Progenitor cell of endocrine pancreas (in vitro differentiated cells): Measurements from ENCODE around the gene FEM1B. TPM values are rescaled to one million over a fixed set of nuclear protein-coding genes. Genes with fewer than 3 reads are reported as not detected.

Experiments used
- DNase-seq: peaks from one replicate; pipeline ENCODE4 v3.0.0; 2021; ENCODE audit warnings: low spot score; ENCODE audit not compliant: unreplicated experiment
- H3K27ac Mint-ChIP-seq: 2 replicates; pipeline ENCODE4 v1.8.0; 2021; ENCODE audit warnings: mild to moderate bottlenecking, moderate library complexity, mixed read lengths
- H3K27me3 Mint-ChIP-seq: 2 replicates; pipeline ENCODE4 v1.8.0; 2021; ENCODE audit warnings: mixed read lengths
- H3K36me3 Mint-ChIP-seq: 2 replicates; pipeline ENCODE4 v1.8.0; 2022; ENCODE audit warnings: mixed read lengths; ENCODE audit not compliant: insufficient read depth
- H3K4me1 Mint-ChIP-seq: 2 replicates; pipeline ENCODE4 v1.8.0; 2021; ENCODE audit warnings: low read depth, mixed read lengths
- H3K4me3 Mint-ChIP-seq: 2 replicates; pipeline ENCODE4 v1.8.0; 2021; ENCODE audit warnings: low read depth, mild to moderate bottlenecking, moderate library complexity, mixed read lengths
- H3K9me3 Mint-ChIP-seq: 2 replicates; pipeline ENCODE4 v1.8.0; 2021; ENCODE audit warnings: low read depth, mixed read lengths
- total RNA-seq: library from RNA; stranded (reverse); gene quantifications from 2 replicates; pipeline ENCODE4 v1.2.1, GENCODE V29; 2021
- TF ChIP-seq, protein P1 (sequence below): fragments of 200-600 bp; sonication (generic); IDR thresholded peaks from one replicate; pipeline ENCODE4 v1.5.0; 2021; ENCODE audit warnings: antibody characterized with exemption, mild to moderate bottlenecking; ENCODE audit not compliant: unreplicated experiment

Gene FEM1B
- total RNA-seq, 1 donor from 2014 or later: 45.9 TPM

DNA sequence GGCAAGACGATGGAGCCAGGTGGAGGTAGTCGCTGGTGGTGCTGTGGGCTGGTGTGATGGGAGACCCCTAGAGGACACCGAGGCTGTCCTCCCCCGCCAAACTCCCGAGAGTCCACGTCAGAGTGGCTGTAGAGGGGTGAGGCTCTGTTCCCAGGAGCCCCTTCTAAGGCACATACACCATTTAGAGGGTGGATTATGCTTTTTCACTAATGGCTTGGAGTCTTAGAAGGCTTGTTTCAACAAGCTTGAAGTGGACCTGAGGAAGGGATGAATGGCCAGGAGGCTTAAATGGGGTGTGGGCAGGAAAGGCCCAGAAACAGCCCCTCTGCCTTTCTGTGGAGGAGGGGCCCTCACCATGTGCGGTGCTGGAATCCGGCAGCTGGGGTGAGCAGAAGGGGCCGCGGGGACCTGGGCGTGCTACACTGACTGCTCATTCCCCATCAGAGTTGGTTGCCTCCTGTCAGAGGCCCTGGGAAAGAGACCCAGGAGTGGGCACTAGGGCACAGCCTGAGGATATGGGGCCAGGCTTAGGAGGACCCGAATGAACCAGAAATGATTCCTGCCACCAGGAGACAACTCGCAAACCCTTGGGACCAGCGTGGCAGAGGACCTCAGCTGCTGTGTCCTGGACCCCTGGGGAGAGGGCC lies 66.2 kb downstream of the FEM1B start:
- H3K4me1 Mint-ChIP-seq: peaks cover 2% of the 10 kb centered on the region
- no peaks in the 10 kb centered on the region for H3K9me3 Mint-ChIP-seq
- H3K4me3 Mint-ChIP-seq: no peak overlapping the region
- TF ChIP-seq, protein P1, sequence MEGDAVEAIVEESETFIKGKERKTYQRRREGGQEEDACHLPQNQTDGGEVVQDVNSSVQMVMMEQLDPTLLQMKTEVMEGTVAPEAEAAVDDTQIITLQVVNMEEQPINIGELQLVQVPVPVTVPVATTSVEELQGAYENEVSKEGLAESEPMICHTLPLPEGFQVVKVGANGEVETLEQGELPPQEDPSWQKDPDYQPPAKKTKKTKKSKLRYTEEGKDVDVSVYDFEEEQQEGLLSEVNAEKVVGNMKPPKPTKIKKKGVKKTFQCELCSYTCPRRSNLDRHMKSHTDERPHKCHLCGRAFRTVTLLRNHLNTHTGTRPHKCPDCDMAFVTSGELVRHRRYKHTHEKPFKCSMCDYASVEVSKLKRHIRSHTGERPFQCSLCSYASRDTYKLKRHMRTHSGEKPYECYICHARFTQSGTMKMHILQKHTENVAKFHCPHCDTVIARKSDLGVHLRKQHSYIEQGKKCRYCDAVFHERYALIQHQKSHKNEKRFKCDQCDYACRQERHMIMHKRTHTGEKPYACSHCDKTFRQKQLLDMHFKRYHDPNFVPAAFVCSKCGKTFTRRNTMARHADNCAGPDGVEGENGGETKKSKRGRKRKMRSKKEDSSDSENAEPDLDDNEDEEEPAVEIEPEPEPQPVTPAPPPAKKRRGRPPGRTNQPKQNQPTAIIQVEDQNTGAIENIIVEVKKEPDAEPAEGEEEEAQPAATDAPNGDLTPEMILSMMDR: no peak
- DNase-seq: no peak
- H3K27ac Mint-ChIP-seq: no peak overlapping the region
- H3K27me3 Mint-ChIP-seq: peaks cover 30% of the 10 kb centered on the region
- H3K36me3 Mint-ChIP-seq: no peaks in the 10 kb centered on the region

DNA sequence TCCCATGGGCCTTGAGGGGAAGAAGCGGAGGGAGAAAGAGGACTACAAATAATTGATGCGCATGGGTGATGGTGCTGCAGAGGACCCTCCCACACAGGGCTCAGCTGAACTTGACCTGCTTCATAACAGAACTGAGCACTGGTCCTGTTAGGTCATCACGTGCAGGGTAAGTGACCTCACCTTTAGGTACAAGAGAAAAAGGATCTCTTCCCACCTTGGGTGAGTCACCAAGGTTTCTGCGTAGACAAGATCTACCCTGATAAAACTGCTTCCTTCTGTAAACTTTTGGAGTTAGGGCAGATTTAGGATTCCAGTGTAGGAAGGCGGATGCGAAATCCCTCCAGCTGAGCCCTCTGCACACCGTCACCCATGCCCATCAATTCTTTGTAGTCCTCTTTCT lies 67.1 kb downstream of the FEM1B start:
- peaks cover 30% of the 10 kb centered on the region for H3K27me3 Mint-ChIP-seq
- no peaks in the 10 kb centered on the region for H3K36me3 Mint-ChIP-seq
- TF ChIP-seq, protein P1: no peak
- no peak for DNase-seq
- no peaks in the 10 kb centered on the region for H3K9me3 Mint-ChIP-seq
- no peak overlapping the region for H3K27ac Mint-ChIP-seq
- peaks cover 2% of the 10 kb centered on the region for H3K4me1 Mint-ChIP-seq
- no peak overlapping the region for H3K4me3 Mint-ChIP-seq

Other genes starting within 250 kb of the FEM1B start
- gene PIAS1, start 223.4 kb upstream of the FEM1B start, total RNA-seq: 71.4 and 71.6 TPM in 2 replicates
- 9.7 and 11.9 TPM in 2 replicates for gene CALML4, start 72.4 kb upstream of the FEM1B start, total RNA-seq
- 46.6 and 48.4 TPM in 2 replicates for gene CLN6, start 48.0 kb upstream of the FEM1B start, total RNA-seq
- not detected in 2 replicates for gene ITGA11, start 154.4 kb downstream of the FEM1B start, total RNA-seq